Effector memory CD4-positive, alpha-beta T cell (primary cell): Measurements from ENCODE around the gene VMA21.

Source experiments
- DNase-seq, 3 donors: peaks; one replicate each; pipeline ENCODE4 v3.0.0-alpha.2; 2020
- H3K27ac ChIP-seq: 2 replicates; pipeline ENCODE4 v1.7.0; 2013; ENCODE audit warnings: mild to moderate bottlenecking, low read length, moderate library complexity; ENCODE audit not compliant: insufficient read depth, poor library complexity, severe bottlenecking
- H3K27me3 ChIP-seq: replicated peaks from 2 replicates; pipeline ENCODE4 v1.7.0; 2013; ENCODE audit warnings: mild to moderate bottlenecking, low read length; ENCODE audit not compliant: insufficient read depth, control insufficient read depth, poor library complexity, severe bottlenecking
- H3K36me3 ChIP-seq: 2 replicates; pipeline ENCODE4 v1.7.0; 2013; ENCODE audit warnings: mild to moderate bottlenecking, low read length, moderate library complexity; ENCODE audit not compliant: control insufficient read depth, insufficient read depth
- H3K4me1 ChIP-seq: 2 replicates; pipeline ENCODE4 v1.7.0; 2013; ENCODE audit warnings: low read length, mild to moderate bottlenecking; ENCODE audit not compliant: control insufficient read depth, insufficient read depth, poor library complexity, severe bottlenecking
- H3K4me3 ChIP-seq: 2 replicates; pipeline ENCODE4 v1.7.0; 2013; ENCODE audit warnings: low read length, low read depth, mild to moderate bottlenecking; ENCODE audit not compliant: insufficient read depth, poor library complexity, severe bottlenecking
- H3K9me3 ChIP-seq: 2 replicates; pipeline ENCODE4 v1.7.0; 2013; ENCODE audit warnings: mild to moderate bottlenecking, low read length, moderate library complexity; ENCODE audit not compliant: control insufficient read depth
- total RNA-seq, 3 donors: gene quantifications; one replicate each; lab custom pipeline; 2026; lab: John Stamatoyannopoulos, UW

The VMA21 gene
- 48.7 to 102 (median 54.8) reads per million in 3 donors for total RNA-seq

GRCh38 chrX:151396825-151397740 lies at the start of gene VMA21:
VMA21 (plus strand) TSS chrX:151397206; CDS start chrX:151397309, 103 bp downstream.
- H3K36me3 ChIP-seq = no peaks in the 10 kb centered on the region
- H3K27ac ChIP-seq = peak within 1 kb of the TSS; percentile 84
- no peaks in the 10 kb centered on the region for H3K27me3 ChIP-seq
- H3K4me1 ChIP-seq = peaks cover 10% of the 10 kb centered on the region
- H3K4me3 ChIP-seq = peak within 1 kb of the TSS; percentile 65
- H3K9me3 ChIP-seq = no peaks in the 10 kb centered on the region
- peak; percentile 71 to 73 (median 72) for DNase-seq

GRCh38 chrX:151359341-151359740 lies 37.7 kb upstream of the VMA21 start:
- Histone ChIP-seq H3K27ac (no peak overlapping the region), H3K9me3 (no peaks in the 10 kb centered on the region), H3K27me3 (no peaks in the 10 kb centered on the region), H3K4me3 (no peak overlapping the region), H3K4me1 (peaks cover 4% of the 10 kb centered on the region), H3K36me3 (no peaks in the 10 kb centered on the region)
- no peak for DNase-seq

GRCh38 chrX:151359931-151360871 lies 36.8 kb upstream of the VMA21 start:
- peak in 1 of 3 donors; percentile 7 for DNase-seq
- peaks cover 4% of the 10 kb centered on the region for H3K4me1 ChIP-seq
- no peak overlapping the region for H3K27ac ChIP-seq
- no peak overlapping the region for H3K4me3 ChIP-seq
- H3K36me3 ChIP-seq = no peaks in the 10 kb centered on the region
- H3K27me3 ChIP-seq = no peaks in the 10 kb centered on the region
- no peaks in the 10 kb centered on the region for H3K9me3 ChIP-seq

- no peak overlapping the region for H3K4me3 ChIP-seq
Measured at GRCh38 chrX:151363316-151363715, 33.7 kb upstream of the VMA21 start.

GRCh38 chrX:151365579-151365978 lies 31.4 kb upstream of the VMA21 start:
- H3K4me1 ChIP-seq = no peaks in the 10 kb centered on the region

More at GRCh38 chrX:151363316-151363715, 33.7 kb upstream of the VMA21 start:
- Histone ChIP-seq H3K9me3 (no peaks in the 10 kb centered on the region), H3K27me3 (no peaks in the 10 kb centered on the region), H3K4me1 (peaks cover 4% of the 10 kb centered on the region), H3K27ac (no peak overlapping the region), H3K36me3 (no peaks in the 10 kb centered on the region)
- no peak for DNase-seq

GRCh38 chrX:151370906-151371305 lies 26.1 kb upstream of the VMA21 start:
- H3K4me1 ChIP-seq = no peaks in the 10 kb centered on the region
- H3K27ac ChIP-seq = no peak overlapping the region
- no peak for DNase-seq
- H3K27me3 ChIP-seq = no peaks in the 10 kb centered on the region
- no peak overlapping the region for H3K4me3 ChIP-seq
- no peaks in the 10 kb centered on the region for H3K36me3 ChIP-seq
- no peaks in the 10 kb centered on the region for H3K9me3 ChIP-seq

More at GRCh38 chrX:151365579-151365978, 31.4 kb upstream of the VMA21 start:
- Histone ChIP-seq H3K36me3 (no peaks in the 10 kb centered on the region), H3K27me3 (no peaks in the 10 kb centered on the region), H3K4me3 (no peak overlapping the region), H3K27ac (no peak overlapping the region), H3K9me3 (no peaks in the 10 kb centered on the region)
- DNase-seq = no peak

- Histone ChIP-seq H3K27ac (no peak overlapping the region), H3K4me1 (no peaks in the 10 kb centered on the region), H3K27me3 (no peaks in the 10 kb centered on the region), H3K4me3 (no peak overlapping the region), H3K36me3 (no peaks in the 10 kb centered on the region), H3K9me3 (no peaks in the 10 kb centered on the region)
- DNase-seq = no peak
Measured at GRCh38 chrX:151384807-151385206, 12.2 kb upstream of the VMA21 start.

GRCh38 chrX:151386838-151387459 lies 10.1 kb upstream of the VMA21 start:
- no peaks in the 10 kb centered on the region for H3K27me3 ChIP-seq
- DNase-seq = no peak
- no peak overlapping the region for H3K4me3 ChIP-seq
- no peaks in the 10 kb centered on the region for H3K36me3 ChIP-seq
- no peak overlapping the region for H3K27ac ChIP-seq
- no peaks in the 10 kb centered on the region for H3K9me3 ChIP-seq
- H3K4me1 ChIP-seq = no peaks in the 10 kb centered on the region

GRCh38 chrX:151391722-151392121 lies 5.3 kb upstream of the VMA21 start:
- no peak for DNase-seq
- Histone ChIP-seq H3K4me1 (peaks cover 10% of the 10 kb centered on the region), H3K9me3 (no peaks in the 10 kb centered on the region), H3K4me3 (no peak overlapping the region), H3K27me3 (no peaks in the 10 kb centered on the region), H3K36me3 (no peaks in the 10 kb centered on the region), H3K27ac (no peak overlapping the region)
